HUDEP-2 (cell line): ENCODE results near the gene FDXR.
"Not testable (repeated sequence)": the region's sequence is repeated elsewhere in the genome, so short reads cannot be mapped to it uniquely, and the experiment has no call there.

Experiments used
- DNase-seq, 76 experiments: peaks; one replicate each; lab custom pipeline; 2025; ENCODE audit not compliant: unreplicated experiment in 76 of 76; lab: John Stamatoyannopoulos, UW

FDXR gene

GRCh38 chr17:74873874-74874614, 1.2 kb upstream of the FDXR start:
- DNase-seq, result peak in 9 of 76 experiments; percentile 6 to 34 (median 14)

- peak; percentile 67 to 100 (median 98) for DNase-seq
These were observed 461 bp upstream of the FDXR start for GRCh38 chr17:74873037-74873873.

- DNase-seq, result no peak
These were observed 1.3 kb downstream of the FDXR start for GRCh38 chr17:74871356-74872076.

- DNase-seq, result no peak
These were observed 2.3 kb downstream of the FDXR start for GRCh38 chr17:74870512-74870911.

- not testable (repeated sequence) for DNase-seq
These were observed 2.8 kb downstream of the FDXR start for GRCh38 chr17:74870028-74870427.

GRCh38 chr17:74868908-74869255, 3.9 kb downstream of the FDXR start:
- DNase-seq, result no peak

- no peak for DNase-seq
These were observed 4.4 kb downstream of the FDXR start for GRCh38 chr17:74868251-74868907.

- DNase-seq, result no peak
These were observed 6.5 kb downstream of the FDXR start for GRCh38 chr17:74866198-74866835.

GRCh38 chr17:74865504-74866197, 7.1 kb downstream of the FDXR start:
- no peak for DNase-seq

GRCh38 chr17:74864866-74865395, 7.9 kb downstream of the FDXR start:
- peak in 61 of 76 experiments; percentile 4 to 80 (median 43) for DNase-seq

GRCh38 chr17:74864297-74864865, 8.4 kb downstream of the FDXR start:
- DNase-seq, result no peak

- DNase-seq, result peak in 1 of 76 experiments; percentile 5
These were observed 9.1 kb downstream of the FDXR start for GRCh38 chr17:74863420-74864296.

GRCh38 chr17:74862919-74863318, 9.9 kb downstream of the FDXR start:
- DNase-seq, result no peak

- peak in 43 of 76 experiments; percentile 5 to 69 (median 25) for DNase-seq
These were observed 10.5 kb downstream of the FDXR start for GRCh38 chr17:74862108-74862901.

- DNase-seq, result no peak
These were observed 11.1 kb downstream of the FDXR start for GRCh38 chr17:74861662-74862107.

- no peak for DNase-seq
These were observed 11.7 kb downstream of the FDXR start for GRCh38 chr17:74860872-74861661.
